Esophagus muscularis mucosa (tissue), 4 donors: ENCODE results near the gene RNF43.

Source experiments
- EP300 ChIP-seq: sonication (generic); formaldehyde crosslinking; IDR thresholded peaks from one replicate; pipeline ENCODE4 v1.6.1; 2017; ENCODE audit warnings: antibody characterized with exemption
- POLR2A ChIP-seq: fragments of 450-650 bp; IDR thresholded peaks from one replicate; pipeline ENCODE4 v1.6.1; 2017; ENCODE audit warnings: antibody characterized with exemption, moderate library complexity, mild to moderate bottlenecking, low read depth
- POLR2AphosphoS5 ChIP-seq, 2 donors: sonication (generic); formaldehyde crosslinking; IDR thresholded peaks; one replicate each; pipeline ENCODE4 v1.6.1; 2017; ENCODE audit warnings: antibody characterized with exemption in 2 of 2
- TF ChIP-seq, protein P1 (sequence below), 3 experiments: fragments of 200-600 bp in 2 of 3; fragments of 450-650 bp in 1 of 3; sonication (generic) in 2 of 3; IDR thresholded peaks; one replicate each; pipeline ENCODE4 v1.5.1; 2017 to 2019; ENCODE audit warnings: antibody characterized with exemption in 3 of 3, mild to moderate bottlenecking in 2 of 3, moderate library complexity in 1 of 3

DNA sequence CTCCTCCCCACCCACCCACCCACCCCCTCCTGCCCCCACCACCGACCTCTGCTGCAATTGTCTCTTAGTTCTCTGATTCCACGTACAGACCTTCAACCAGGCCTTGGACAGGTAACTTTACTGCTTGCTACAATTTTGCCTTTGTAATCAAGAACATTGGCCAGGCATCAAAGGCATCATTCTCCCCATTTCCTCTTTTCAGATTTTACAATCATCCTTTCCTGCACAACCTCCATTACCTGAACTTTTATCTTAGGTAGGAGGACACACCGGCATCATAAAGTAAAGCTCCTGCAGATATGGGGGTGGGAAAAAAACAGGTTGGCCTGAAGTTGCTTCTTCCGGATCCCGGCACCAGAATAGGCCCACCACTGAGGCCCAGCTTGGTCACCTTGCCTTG is 39.7 kb downstream of the RNF43 start:
- TF ChIP-seq, protein P1, sequence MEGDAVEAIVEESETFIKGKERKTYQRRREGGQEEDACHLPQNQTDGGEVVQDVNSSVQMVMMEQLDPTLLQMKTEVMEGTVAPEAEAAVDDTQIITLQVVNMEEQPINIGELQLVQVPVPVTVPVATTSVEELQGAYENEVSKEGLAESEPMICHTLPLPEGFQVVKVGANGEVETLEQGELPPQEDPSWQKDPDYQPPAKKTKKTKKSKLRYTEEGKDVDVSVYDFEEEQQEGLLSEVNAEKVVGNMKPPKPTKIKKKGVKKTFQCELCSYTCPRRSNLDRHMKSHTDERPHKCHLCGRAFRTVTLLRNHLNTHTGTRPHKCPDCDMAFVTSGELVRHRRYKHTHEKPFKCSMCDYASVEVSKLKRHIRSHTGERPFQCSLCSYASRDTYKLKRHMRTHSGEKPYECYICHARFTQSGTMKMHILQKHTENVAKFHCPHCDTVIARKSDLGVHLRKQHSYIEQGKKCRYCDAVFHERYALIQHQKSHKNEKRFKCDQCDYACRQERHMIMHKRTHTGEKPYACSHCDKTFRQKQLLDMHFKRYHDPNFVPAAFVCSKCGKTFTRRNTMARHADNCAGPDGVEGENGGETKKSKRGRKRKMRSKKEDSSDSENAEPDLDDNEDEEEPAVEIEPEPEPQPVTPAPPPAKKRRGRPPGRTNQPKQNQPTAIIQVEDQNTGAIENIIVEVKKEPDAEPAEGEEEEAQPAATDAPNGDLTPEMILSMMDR (IDR thresholded peaks at IDR 0.05) = no peak
- TF ChIP-seq POLR2A (no peak), POLR2AphosphoS5 (IDR thresholded peaks at IDR 0.05) (no peak), EP300 (no peak)
